Neuron (in vitro differentiated cells): ENCODE measurements around the gene SLC2A10.

Experiments
- H2AFZ ChIP-seq: one replicate; pipeline ENCODE4 v1.6.1; 2013; ENCODE audit warnings: low read depth, mild to moderate bottlenecking, inconsistent platforms, low read length, moderate library complexity
- H3K27me3 ChIP-seq: one replicate; pipeline ENCODE4 v1.6.1; 2013; ENCODE audit warnings: low read length; ENCODE audit not compliant: insufficient read depth
- H3K36me3 ChIP-seq: one replicate; pipeline ENCODE4 v1.6.1; 2013; ENCODE audit warnings: low read length; ENCODE audit not compliant: insufficient read depth
- H3K4me1 ChIP-seq: one replicate; pipeline ENCODE4 v1.6.1; 2013; ENCODE audit warnings: low read length; ENCODE audit not compliant: insufficient read depth
- H3K4me3 ChIP-seq: 2 replicates; pipeline ENCODE4 v1.5.1; 2013; ENCODE audit warnings: mild to moderate bottlenecking, low read length, moderate library complexity
- H3K9me3 ChIP-seq: one replicate; pipeline ENCODE4 v1.6.1; 2013; ENCODE audit warnings: low read length

The SLC2A10 gene

GRCh38 chr20:46777331-46777730 is 67.9 kb downstream of the SLC2A10 start:
- H3K36me3 ChIP-seq, result no peaks in the 10 kb centered on the region
- no peaks in the 10 kb centered on the region for H3K9me3 ChIP-seq
- no peaks in the 10 kb centered on the region for H3K27me3 ChIP-seq
- no peak overlapping the region for H3K4me3 ChIP-seq
- no peaks in the 10 kb centered on the region for H3K4me1 ChIP-seq
- no peak overlapping the region for H2AFZ ChIP-seq

DNA sequence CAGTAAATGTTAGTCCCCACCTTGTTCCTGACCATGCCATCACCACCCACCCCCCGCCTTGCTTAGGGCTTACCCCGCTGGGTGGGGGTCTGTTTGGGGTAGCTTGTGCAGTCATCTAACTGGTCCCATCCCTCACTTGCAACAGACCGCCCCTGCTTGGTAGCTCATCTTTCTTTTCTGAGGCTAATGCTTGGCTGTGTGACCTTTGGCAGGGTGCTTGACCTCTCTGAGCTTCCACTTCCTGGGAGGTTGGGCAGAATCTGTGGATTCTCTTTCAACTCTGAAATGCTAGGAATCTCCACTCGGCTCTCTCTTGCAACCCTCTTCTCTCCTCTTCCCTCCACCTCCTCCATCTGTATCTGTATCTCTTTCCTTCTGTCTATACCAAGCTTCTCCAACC is 70.4 kb downstream of the SLC2A10 start:
- H2AFZ ChIP-seq, result no peak overlapping the region
- no peaks in the 10 kb centered on the region for H3K9me3 ChIP-seq
- no peaks in the 10 kb centered on the region for H3K27me3 ChIP-seq
- H3K36me3 ChIP-seq, result no peaks in the 10 kb centered on the region
- no peak overlapping the region for H3K4me3 ChIP-seq
- no peaks in the 10 kb centered on the region for H3K4me1 ChIP-seq

DNA sequence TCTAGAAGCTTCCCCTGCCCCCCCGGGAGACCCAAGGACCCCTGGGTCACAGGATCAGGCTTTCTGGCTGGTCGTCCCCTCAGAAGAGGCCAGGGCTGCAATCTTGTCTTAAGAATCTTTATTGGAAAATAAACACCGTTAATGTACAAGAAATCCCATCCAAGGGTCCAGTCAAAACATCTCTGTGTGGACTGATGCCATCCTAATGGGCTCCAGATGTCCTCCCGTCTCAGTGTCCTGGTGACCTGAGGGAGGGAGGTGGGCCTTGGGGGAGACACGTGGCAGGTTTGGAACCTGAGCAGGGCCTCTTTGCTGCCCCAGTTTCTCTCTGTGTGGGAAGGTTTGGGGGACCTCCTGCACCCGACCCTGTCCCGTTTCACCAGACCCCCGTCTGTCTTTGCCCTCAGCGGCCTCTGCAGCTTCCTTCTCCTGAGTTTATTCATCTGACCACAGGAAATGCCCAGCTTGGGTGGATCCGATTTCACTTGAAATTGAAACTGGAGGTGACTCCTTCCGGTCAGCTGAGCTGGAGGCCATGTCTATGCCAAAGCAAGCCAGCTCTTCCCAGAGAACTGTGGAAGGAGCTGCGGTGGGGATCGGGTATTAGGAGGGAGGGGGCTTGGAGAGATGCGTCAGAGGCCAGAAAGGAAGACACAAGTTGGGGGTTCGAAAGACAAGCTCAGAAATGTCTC is 75.1 kb downstream of the SLC2A10 start:
- Histone ChIP-seq H3K9me3 (no peaks in the 10 kb centered on the region), H3K4me3 (no peak overlapping the region), H3K27me3 (peaks cover 12% of the 10 kb centered on the region), H3K4me1 (no peaks in the 10 kb centered on the region), H3K36me3 (no peaks in the 10 kb centered on the region), H2AFZ (no peak overlapping the region)
